RKO (cell line): ENCODE data around the gene SLC29A2.

Experiments used
- DNase-seq: peaks from one replicate; pipeline ENCODE4 v3.0.0-alpha.2; 2016; ENCODE audit warnings: low spot score

SLC29A2 gene

GRCh38 chr11:66317723-66318599, 53.6 kb downstream of the SLC29A2 start:
- no peak for DNase-seq

- DNase-seq, result no peak
These were observed 54.2 kb downstream of the SLC29A2 start for GRCh38 chr11:66317322-66317722.

DNA sequence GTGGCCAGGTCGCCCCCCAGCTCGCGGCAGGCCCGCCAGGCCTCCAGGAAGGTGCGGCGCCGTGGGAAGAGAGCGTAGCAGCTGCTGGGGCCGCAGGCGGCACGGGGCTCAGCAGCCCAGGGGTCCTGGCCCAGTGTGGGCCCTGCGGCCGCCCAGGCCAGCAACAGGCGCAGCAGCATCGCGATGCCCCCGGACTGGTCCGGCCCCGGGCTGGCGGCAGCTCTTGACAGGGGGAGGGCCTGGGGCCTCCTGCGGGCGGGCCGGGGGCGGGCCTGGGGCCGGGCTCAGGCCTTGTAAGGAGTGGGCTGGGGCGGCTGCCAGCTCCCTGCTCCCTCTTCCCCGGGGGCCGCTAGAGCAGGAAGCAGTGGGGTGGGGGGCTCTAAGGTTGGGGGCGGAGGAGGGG, 54.7 kb downstream of the SLC29A2 start, which contains the start of gene CD248:
Gene CD248, minus strand, starts transcription at position 196 of the 403 bp plus-strand sequence. Its CDS starts 17 bp downstream, at position 179.
- DNase-seq, result no peak

GRCh38 chr11:66315921-66316811, 55.4 kb downstream of the SLC29A2 start:
- DNase-seq, result no peak

DNA sequence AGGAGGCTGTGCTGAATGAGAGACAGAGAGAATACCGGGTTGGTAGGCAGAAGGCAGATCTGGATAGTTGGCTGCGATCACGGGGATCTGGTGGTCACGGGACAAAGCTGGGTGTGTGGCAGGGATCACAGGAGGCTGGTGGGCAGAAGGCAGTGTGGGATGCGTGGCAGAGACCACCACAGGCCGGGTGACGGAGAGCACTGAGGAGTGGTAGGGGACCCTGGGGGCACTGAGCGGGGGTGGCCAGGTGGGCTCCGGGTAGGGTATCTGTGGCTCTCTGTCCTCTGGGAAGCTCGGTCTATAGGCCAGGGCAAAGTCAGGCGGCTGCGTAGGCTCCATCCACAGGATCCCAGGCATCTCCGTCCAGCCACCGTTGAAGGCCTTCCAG, 56.1 kb downstream of the SLC29A2 start:
- DNase-seq, result no peak

DNA sequence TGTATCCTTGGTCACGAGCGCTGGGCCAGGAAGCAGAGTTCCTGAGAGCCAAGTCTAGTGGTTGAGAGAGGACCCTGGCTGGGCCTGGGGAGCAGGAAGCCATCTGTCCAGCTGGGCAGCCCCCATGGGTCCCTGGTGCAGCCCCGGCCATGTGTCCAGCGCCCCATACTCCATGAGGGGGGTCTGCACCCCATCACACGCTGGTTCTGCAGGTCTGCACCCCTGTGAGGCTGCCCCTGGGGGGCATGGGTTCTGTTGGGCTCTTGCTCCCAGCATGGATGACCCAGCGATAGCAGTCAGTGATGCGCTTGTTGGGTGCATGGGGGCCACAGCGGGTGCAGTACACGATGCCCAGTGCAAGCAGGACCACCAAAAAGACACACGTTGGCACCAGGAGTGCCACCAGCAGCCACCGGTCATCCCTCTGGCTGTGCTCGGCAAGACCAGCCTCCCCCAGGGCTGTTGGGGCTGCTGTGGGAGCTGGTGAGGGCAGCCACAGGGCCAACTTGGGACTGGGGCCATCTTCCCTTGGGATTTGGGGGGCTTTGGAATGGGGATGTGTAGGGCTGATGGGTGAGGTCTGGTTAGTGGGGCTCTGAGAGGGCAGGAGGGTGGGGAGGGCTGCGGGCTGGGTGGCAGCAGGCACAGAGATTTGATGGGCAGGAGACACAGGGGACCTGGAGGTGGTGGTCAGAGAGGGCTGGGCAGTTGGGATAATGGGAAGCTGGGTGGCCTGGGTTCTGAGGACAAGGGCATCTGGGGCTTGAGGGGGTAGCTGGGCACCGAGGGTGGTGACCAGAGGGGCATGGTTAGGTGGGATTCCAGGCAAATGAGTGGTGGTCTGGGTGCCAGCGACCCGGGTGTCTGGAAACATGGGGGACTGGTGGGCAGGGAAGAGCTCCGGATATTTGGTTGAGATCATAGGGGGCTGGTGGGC, 56.7 kb downstream of the SLC29A2 start:
- DNase-seq, result no peak

DNA sequence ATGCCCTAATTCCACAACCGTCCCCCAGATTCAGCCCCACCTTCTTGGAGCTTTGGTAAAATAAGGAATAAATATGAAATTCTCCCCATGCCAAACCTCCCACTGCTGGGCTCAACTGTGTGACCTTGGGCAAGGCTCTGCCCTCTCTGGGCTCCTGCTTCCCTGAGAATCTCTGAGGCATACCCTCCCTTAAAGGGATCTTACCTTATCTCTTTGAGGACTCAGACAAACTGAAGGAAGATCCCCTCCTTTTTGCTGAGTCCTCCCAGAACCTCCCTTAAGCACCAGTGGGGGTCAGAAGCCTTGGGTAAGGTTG, 57.4 kb downstream of the SLC29A2 start:
- no peak for DNase-seq

- no peak for DNase-seq
These were observed 58.0 kb downstream of the SLC29A2 start for GRCh38 chr11:66313321-66314185.

DNA sequence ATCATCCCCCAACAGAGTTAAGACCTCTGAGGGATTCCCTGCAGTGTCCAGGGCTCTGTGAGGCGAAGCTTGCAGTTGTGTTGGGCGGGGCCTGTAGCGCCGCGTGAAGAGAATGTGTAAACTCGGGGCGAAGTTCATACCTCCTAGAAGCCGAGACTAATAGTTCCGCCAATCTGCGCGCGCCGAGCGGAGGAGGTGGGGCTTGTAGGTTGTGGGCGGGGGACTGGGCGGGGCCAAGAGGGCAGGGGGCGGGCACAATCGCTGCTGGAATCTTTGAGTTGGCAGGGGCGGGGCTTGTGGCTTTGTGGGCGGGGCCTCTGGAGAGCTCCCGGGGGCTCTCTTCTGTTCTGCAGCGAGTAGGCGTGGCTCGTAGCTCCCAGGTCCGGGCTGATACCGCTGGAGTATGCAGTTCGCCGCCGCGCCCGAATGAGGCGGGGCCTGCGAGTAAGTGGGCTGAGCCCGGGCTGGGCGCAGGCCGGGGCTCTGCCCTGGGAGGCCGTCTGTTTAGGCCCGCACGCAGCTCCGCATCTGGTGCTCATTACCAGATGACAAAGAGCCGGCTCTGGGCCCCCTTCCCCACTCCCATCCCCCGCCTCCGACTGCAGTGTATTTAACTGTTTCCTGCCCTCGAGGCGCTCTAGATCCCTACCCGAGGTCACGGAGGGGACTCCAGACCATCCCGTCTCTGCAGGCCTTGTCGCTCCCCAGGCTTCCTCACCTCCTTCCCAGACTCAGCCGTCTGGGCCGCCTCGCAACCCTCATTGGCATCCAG, 58.8 kb downstream of the SLC29A2 start:
- peak; percentile 97 for DNase-seq
